Immature natural killer cell (primary cell): ENCODE data around the gene EPN2. TPM values are rescaled to one million over a fixed set of nuclear protein-coding genes. Genes with fewer than 3 reads are reported as not detected.
"Not testable (repeated sequence)": the region's sequence is repeated elsewhere in the genome, so short reads cannot be mapped to it uniquely, and the experiment has no call there.

Source experiments
- DNase-seq, 3 donors: peaks; one replicate each; pipeline ENCODE4 v3.0.0; 2022; ENCODE audit warnings: mixed read lengths in 1 of 3
- H3K27ac Mint-ChIP-seq, 6 donors: one replicate each; pipeline ENCODE4 v1.8.0; 2020; ENCODE audit warnings: mixed read lengths in 6 of 6, mild to moderate bottlenecking in 5 of 6, inconsistent platforms in 4 of 6, moderate library complexity in 3 of 6
- H3K27me3 Mint-ChIP-seq, 3 donors: one replicate each; pipeline ENCODE4 v1.8.0; 2020 to 2021; ENCODE audit warnings: low read depth in 3 of 3, mild to moderate bottlenecking in 3 of 3, mixed read lengths in 3 of 3, moderate library complexity in 3 of 3, inconsistent platforms in 1 of 3
- H3K36me3 Mint-ChIP-seq, 3 donors: one replicate each; pipeline ENCODE4 v1.8.0; 2020; ENCODE audit warnings: mixed read lengths in 3 of 3, inconsistent platforms in 2 of 3, mild to moderate bottlenecking in 2 of 3
- H3K4me1 Mint-ChIP-seq, 2 donors: one replicate each; pipeline ENCODE4 v1.8.0; 2020; ENCODE audit warnings: inconsistent platforms in 2 of 2, mild to moderate bottlenecking in 2 of 2, mixed read lengths in 2 of 2, moderate library complexity in 1 of 2
- H3K4me3 Mint-ChIP-seq, 5 donors: one replicate each; pipeline ENCODE4 v1.8.0; 2020; ENCODE audit warnings: mild to moderate bottlenecking in 5 of 5, mixed read lengths in 5 of 5, inconsistent platforms in 3 of 5, moderate library complexity in 3 of 5
- H3K9me3 Mint-ChIP-seq, 6 donors: one replicate each; pipeline ENCODE4 v1.8.0; 2020; ENCODE audit warnings: mild to moderate bottlenecking in 6 of 6, mixed read lengths in 6 of 6, inconsistent platforms in 4 of 6, moderate library complexity in 3 of 6
- polyA plus RNA-seq, 3 donors: library from polyadenylated mRNA; unstranded; fragments of 300-500 nt; fragmentation: Illumina TruSeq; gene quantifications; one replicate each; pipeline ENCODE4 v1.2.3, GENCODE V29; 2021

Gene EPN2
- 1 to 10 TPM in 1 of 3 donors, under 1 TPM in 1, not detected in 1; 0.84 to 8.1 TPM for polyA plus RNA-seq

GRCh38 chr17:19237139-19237388, at the start of gene EPN2:
Gene EPN2, plus strand, starts transcription at chr17:19237366. Its CDS starts 45,754 bp downstream, at chr17:19283120.
- not testable (repeated sequence) for H3K9me3 Mint-ChIP-seq, H3K4me1 Mint-ChIP-seq, H3K36me3 Mint-ChIP-seq, DNase-seq
- H3K27me3 Mint-ChIP-seq = peaks cover 4 to 11% (median 5%) of the 10 kb centered on the region in 3 donors
- peak within 1 kb of the TSS; percentile 78 to 86 (median 85) for H3K4me3 Mint-ChIP-seq
- peak within 1 kb of the TSS in 2 of 6 donors; percentile 26 to 73 for H3K27ac Mint-ChIP-seq

GRCh38 chr17:19187883-19188869, 49.0 kb upstream of the EPN2 start:
- H3K4me1 Mint-ChIP-seq, H3K4me3 Mint-ChIP-seq, H3K9me3 Mint-ChIP-seq, H3K36me3 Mint-ChIP-seq, H3K27me3 Mint-ChIP-seq, H3K27ac Mint-ChIP-seq: not testable (repeated sequence)
- DNase-seq = peak; percentile 88 to 97 (median 97)

GRCh38 chr17:19188870-19189708, 48.1 kb upstream of the EPN2 start:
- H3K4me3 Mint-ChIP-seq, H3K27ac Mint-ChIP-seq, H3K9me3 Mint-ChIP-seq, DNase-seq, H3K36me3 Mint-ChIP-seq, H3K4me1 Mint-ChIP-seq, H3K27me3 Mint-ChIP-seq: not testable (repeated sequence)

DNA sequence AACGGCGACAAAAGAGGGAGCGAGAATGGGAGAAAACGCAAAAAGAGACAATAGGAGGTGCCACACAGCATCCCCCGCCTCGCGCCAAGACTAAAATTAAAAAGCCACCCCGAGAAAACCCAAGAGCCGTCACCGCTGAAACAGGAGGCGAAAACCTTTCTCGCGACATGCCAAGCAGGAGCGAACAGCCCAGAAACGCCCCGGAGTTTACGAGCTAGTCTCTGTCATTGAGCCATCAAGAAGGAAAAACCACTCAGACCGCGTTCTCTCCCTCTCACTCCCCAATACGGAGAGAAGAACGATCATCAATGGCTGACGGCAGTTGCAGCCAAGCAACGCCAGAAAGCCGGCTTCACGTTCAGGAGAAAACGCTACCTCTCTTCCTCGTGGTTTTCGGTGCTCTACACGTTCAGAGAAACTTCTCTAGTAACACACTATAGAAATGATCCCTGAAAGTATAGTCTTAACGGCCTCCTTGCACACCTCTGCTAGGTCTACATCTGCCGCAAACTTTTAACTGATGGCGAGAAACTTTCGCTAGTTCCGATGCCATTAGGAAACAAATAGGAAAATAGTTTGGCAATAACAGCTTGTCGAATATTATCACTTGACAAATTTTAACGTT, 47.3 kb upstream of the EPN2 start:
- not testable (repeated sequence) for H3K4me1 Mint-ChIP-seq, H3K27me3 Mint-ChIP-seq, DNase-seq, H3K27ac Mint-ChIP-seq, H3K9me3 Mint-ChIP-seq, H3K36me3 Mint-ChIP-seq, H3K4me3 Mint-ChIP-seq

- H3K27ac Mint-ChIP-seq, H3K4me1 Mint-ChIP-seq, H3K4me3 Mint-ChIP-seq, H3K9me3 Mint-ChIP-seq, H3K27me3 Mint-ChIP-seq, H3K36me3 Mint-ChIP-seq: not testable (repeated sequence)
- DNase-seq = peak; percentile 50 to 63 (median 60)
Observed at GRCh38 chr17:19196382-19197204, 40.6 kb upstream of the EPN2 start.

- not testable (repeated sequence) for DNase-seq, H3K4me1 Mint-ChIP-seq, H3K4me3 Mint-ChIP-seq, H3K36me3 Mint-ChIP-seq, H3K27ac Mint-ChIP-seq, H3K9me3 Mint-ChIP-seq, H3K27me3 Mint-ChIP-seq
Observed at GRCh38 chr17:19202448-19202847, 34.7 kb upstream of the EPN2 start.

- DNase-seq, H3K4me1 Mint-ChIP-seq, H3K27me3 Mint-ChIP-seq, H3K4me3 Mint-ChIP-seq, H3K9me3 Mint-ChIP-seq, H3K27ac Mint-ChIP-seq, H3K36me3 Mint-ChIP-seq: not testable (repeated sequence)
Observed at GRCh38 chr17:19203429-19203828, 33.7 kb upstream of the EPN2 start.

GRCh38 chr17:19215074-19215860, 21.9 kb upstream of the EPN2 start:
- not testable (repeated sequence) for DNase-seq, H3K27me3 Mint-ChIP-seq, H3K27ac Mint-ChIP-seq, H3K36me3 Mint-ChIP-seq, H3K4me3 Mint-ChIP-seq, H3K4me1 Mint-ChIP-seq, H3K9me3 Mint-ChIP-seq

DNA sequence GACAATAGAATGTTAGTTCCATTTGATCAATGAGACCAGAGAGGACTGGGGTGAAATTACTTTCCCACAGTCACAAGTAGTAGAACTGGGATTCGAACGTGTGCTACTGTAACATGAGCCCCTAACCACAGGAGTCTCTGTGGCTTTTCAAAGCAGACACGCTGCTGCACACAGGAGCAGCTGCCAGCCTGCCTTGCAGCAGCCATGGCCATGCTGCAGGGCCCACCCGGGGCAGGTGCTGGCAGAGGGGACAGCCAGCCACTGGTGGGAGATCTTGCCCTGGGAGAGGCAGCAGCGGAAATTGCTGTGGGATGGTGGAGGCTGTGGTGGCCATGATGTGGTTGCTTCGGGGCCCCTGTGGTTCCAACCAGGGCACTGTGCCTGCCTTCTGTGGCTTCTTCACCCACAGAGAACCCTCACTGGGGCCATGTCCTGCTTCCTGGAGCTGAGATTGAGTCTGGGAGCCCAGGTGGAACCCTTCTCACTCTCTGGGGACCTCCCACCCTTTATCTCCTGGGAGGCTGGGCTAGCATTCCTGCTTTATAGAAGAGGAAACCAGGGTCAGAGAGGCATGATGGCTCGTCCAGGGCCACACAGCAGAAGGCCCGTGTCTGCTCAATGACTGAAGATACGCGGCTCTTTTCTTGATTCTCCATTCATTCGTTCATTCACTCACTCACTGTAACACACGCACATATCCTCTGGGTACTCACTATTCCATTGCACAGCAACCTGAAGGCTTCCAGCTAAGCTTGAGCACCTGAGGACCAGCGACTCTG, 20.8 kb upstream of the EPN2 start:
- H3K27me3 Mint-ChIP-seq, H3K27ac Mint-ChIP-seq, H3K4me1 Mint-ChIP-seq, DNase-seq, H3K36me3 Mint-ChIP-seq, H3K9me3 Mint-ChIP-seq, H3K4me3 Mint-ChIP-seq: not testable (repeated sequence)

DNA sequence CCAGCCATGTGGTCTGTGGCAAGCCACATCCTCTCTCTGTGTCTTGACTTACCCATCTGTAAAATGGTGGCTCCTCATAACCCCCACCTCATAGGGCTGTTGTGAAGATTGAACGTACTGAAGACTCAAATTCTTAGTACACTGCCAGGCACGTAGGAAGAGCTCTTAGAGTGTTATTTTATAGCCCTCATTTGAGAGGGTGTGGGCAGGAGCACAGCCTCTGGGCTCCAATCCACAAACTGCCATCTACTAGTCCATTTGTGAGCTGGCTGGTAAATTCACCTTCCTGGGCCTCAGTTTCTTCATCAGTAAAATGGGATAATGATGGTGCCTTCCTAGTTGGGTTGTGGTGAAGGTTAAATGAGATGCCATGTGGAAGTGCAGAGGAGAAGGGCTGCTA, 18.3 kb upstream of the EPN2 start:
- H3K27me3 Mint-ChIP-seq, H3K9me3 Mint-ChIP-seq, H3K27ac Mint-ChIP-seq, H3K4me1 Mint-ChIP-seq, DNase-seq, H3K4me3 Mint-ChIP-seq, H3K36me3 Mint-ChIP-seq: not testable (repeated sequence)

DNA sequence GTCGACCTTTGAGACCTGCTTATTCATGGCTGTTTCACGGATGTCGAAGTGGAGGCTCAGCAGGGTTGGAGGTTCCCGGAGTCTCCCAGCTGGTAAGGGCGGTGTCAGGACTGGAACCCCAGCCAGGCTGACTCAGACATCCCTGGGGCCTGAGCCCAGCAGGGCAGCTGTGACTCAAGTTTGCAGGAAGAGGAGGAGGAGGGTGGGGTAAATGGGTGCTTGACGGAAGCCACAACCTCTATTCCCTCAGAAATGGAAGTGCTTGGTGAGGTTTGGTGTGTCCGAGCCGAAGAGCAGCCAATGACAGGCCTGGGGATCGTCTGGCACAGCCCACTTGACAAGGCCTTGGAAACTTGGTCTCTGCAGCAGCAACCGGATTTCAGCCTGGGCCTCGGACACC, 17.8 kb upstream of the EPN2 start:
- not testable (repeated sequence) for H3K4me1 Mint-ChIP-seq, H3K27ac Mint-ChIP-seq, H3K4me3 Mint-ChIP-seq, H3K9me3 Mint-ChIP-seq, H3K27me3 Mint-ChIP-seq, H3K36me3 Mint-ChIP-seq, DNase-seq

GRCh38 chr17:19220195-19220594, 17.0 kb upstream of the EPN2 start:
- not testable (repeated sequence) for H3K27me3 Mint-ChIP-seq, H3K4me1 Mint-ChIP-seq, H3K36me3 Mint-ChIP-seq, H3K4me3 Mint-ChIP-seq, DNase-seq, H3K27ac Mint-ChIP-seq, H3K9me3 Mint-ChIP-seq
